ENCODE measurements around the gene NTF4. TPM values are rescaled to one million over a fixed set of nuclear protein-coding genes. Genes with fewer than 3 reads are reported as not detected.

Gene NTF4
- polyA plus RNA-seq, 1 experiment, result not detected

GRCh38 chr19:49014123-49014869, 50.3 kb downstream of the NTF4 start:
- DNase-seq (ENCODE audit: low read depth), result no peak
- H3K27me3 ChIP-seq (ENCODE audit: control insufficient read depth, insufficient read depth, low read length), result no peaks in the 10 kb centered on the region
- no peak for TF ChIP-seq CTCF (IDR thresholded peaks at IDR 0.05; ENCODE audit: insufficient read depth, low read depth, low read length)
- ChIA-PET CTCF (interaction anchor here (3.3 kb wide), 1 partner anchor 14 kb away, joined by 24 read pairs; no protein-coding TSS in a partner anchor), POLR2A (no interaction called here)
- H3K4me3 ChIP-seq (ENCODE audit: low read depth, low read length), result no peak overlapping the region
- peaks cover 17% of the 10 kb centered on the region for H3K36me3 ChIP-seq (ENCODE audit: control insufficient read depth, insufficient read depth, low read length)

- Histone ChIP-seq H3K27me3 (ENCODE audit: control insufficient read depth, insufficient read depth, low read length) (no peaks in the 10 kb centered on the region), H3K4me3 (ENCODE audit: low read depth, low read length) (no peak overlapping the region), H3K36me3 (ENCODE audit: control insufficient read depth, insufficient read depth, low read length) (peaks cover 26% of the 10 kb centered on the region)
- no peak for TF ChIP-seq CTCF (IDR thresholded peaks at IDR 0.05; ENCODE audit: insufficient read depth, low read depth, low read length)
- DNase-seq (ENCODE audit: low read depth), result no peak
- ChIA-PET CTCF (interaction anchor here (1.5 to 3.6 kb wide), 3 partner anchors 11 to 13 kb away, joined by 7 to 31 read pairs (median 24); no protein-coding TSS in a partner anchor), POLR2A (no interaction called here)
Observed at GRCh38 chr19:49011194-49011593, 53.4 kb downstream of the NTF4 start.

Small RNA genes within 50 kb of the gene (small RNA-seq; reads per million reads assigned to genes)
- gene RN7SL708P (ENCODE audit: insufficient read length, low read depth, low replicate concordance), result not detected

Other genes starting within 250 kb of the NTF4 start
- gene HSD17B14, start 228.3 kb downstream of the NTF4 start, polyA plus RNA-seq (2011; rRNA removed), result 7.4 and 7.6 TPM in 2 replicates
- 3.3 and 5.4 TPM in 2 replicates for gene PLEKHA4, start 196.2 kb downstream of the NTF4 start, polyA plus RNA-seq (2011; rRNA removed)
- gene PPP1R15A, start 192.4 kb downstream of the NTF4 start, polyA plus RNA-seq (2011; rRNA removed), result 24.7 and 43.0 TPM in 2 replicates
- 0.07 and 0.10 TPM in 2 replicates for gene TULP2, start 166.1 kb downstream of the NTF4 start, polyA plus RNA-seq (2011; rRNA removed)
- gene NUCB1, start 164.5 kb downstream of the NTF4 start, polyA plus RNA-seq (2011; rRNA removed), result 145 and 305 TPM in 2 replicates
- not detected in 2 replicates for gene DHDH, start 131.1 kb downstream of the NTF4 start, polyA plus RNA-seq (2011; rRNA removed)
- gene BAX, start 109.9 kb downstream of the NTF4 start, polyA plus RNA-seq (2011; rRNA removed), result 141 and 159 TPM in 2 replicates
- gene FTL, start 99.5 kb downstream of the NTF4 start, polyA plus RNA-seq (2011; rRNA removed), result 2,664 and 3,340 TPM in 2 replicates
- gene GYS1, start 71.5 kb downstream of the NTF4 start, polyA plus RNA-seq (2011; rRNA removed), result 36.0 and 49.7 TPM in 2 replicates
- gene RUVBL2, start 70.9 kb downstream of the NTF4 start, polyA plus RNA-seq (2011; rRNA removed), result 138 and 221 TPM in 2 replicates
- gene LHB, start 47.7 kb downstream of the NTF4 start, polyA plus RNA-seq (2011; rRNA removed), result not detected in 2 replicates
- gene CGB3, start 40.5 kb downstream of the NTF4 start, polyA plus RNA-seq (2011; rRNA removed), result not detected in 2 replicates
- gene CGB2, start 32.9 kb downstream of the NTF4 start, polyA plus RNA-seq (2011; rRNA removed), result not detected in 2 replicates
- not detected in 2 replicates for gene CGB1, start 27.9 kb downstream of the NTF4 start, polyA plus RNA-seq (2011; rRNA removed)
- gene CGB5, start 21.0 kb downstream of the NTF4 start, polyA plus RNA-seq (2011; rRNA removed), result not detected in 2 replicates
- 0.22 TPM in 1 of 2 replicates, not detected in the other for gene CGB8, start 15.7 kb downstream of the NTF4 start, polyA plus RNA-seq (2011; rRNA removed)
- 0.27 and 0.28 TPM in 2 replicates for gene CGB7, start 7.1 kb downstream of the NTF4 start, polyA plus RNA-seq (2011; rRNA removed)
- gene KCNA7, start 7.9 kb upstream of the NTF4 start, polyA plus RNA-seq (2011; rRNA removed), result not detected in 2 replicates
- 125 and 268 TPM in 2 replicates for gene SNRNP70, start 20.6 kb upstream of the NTF4 start, polyA plus RNA-seq (2011; rRNA removed)
- gene LIN7B, start 49.6 kb upstream of the NTF4 start, polyA plus RNA-seq (2011; rRNA removed), result 6.7 and 9.4 TPM in 2 replicates
- 0.67 and 0.94 TPM in 2 replicates for gene C19orf73, start 54.3 kb upstream of the NTF4 start, polyA plus RNA-seq (2011; rRNA removed)
- gene PPFIA3, start 54.7 kb upstream of the NTF4 start, polyA plus RNA-seq (2011; rRNA removed), result 0.75 and 1.4 TPM in 2 replicates
- gene HRC, start 90.6 kb upstream of the NTF4 start, polyA plus RNA-seq (2011; rRNA removed), result 0.07 and 0.25 TPM in 2 replicates
- gene TRPM4, start 93.0 kb upstream of the NTF4 start, polyA plus RNA-seq (2011; rRNA removed), result 12.8 and 17.6 TPM in 2 replicates

Data from BJ (cell line).